ENCODE measurements around the gene CHI3L1. TPM values are rescaled to one million over a fixed set of nuclear protein-coding genes. Genes with fewer than 3 reads are reported as not detected.

CHI3L1 gene
- total RNA-seq, 2 donors from 2014 or later: not detected

DNA sequence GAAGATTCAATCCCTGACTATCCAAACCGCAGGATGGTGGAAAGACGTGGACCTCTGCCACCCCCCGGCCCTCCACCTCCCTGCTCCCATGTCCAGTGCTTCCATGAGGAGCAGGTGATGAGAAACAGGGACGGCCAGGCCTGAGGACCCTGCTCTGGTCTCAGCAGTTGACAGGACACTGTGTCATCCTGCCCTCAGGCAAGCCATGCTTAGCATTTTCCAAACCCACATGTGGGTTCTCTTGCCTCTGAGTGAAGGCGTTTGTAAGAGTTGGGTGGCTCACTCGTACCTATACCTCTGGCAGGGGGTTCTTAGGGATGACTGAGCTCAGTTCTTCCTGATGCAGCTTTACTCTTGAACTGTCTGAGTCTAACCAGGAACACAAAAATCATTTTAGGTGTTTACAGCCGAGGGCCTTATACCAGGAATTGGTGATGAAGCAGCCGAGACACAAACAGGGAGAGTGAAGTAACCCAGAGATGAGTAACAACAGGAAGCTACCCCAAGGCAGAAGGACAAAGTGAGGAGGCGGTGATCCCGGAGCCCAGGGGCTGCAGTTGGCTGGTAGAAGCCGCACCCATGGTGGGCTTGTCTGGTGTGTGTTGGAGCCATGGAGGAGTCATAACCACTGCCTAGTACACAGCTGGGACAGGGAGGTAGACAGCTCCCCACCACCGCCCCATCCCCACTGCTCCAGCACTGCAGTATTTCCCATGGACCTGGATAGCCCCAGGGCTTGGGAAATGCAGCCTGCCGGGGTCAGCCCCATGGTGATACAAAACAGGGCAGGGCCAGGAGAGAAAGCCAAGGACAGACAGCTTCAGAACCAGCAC is 32.3 kb downstream of the CHI3L1 start:
- Mint-ChIP-seq H3K27ac (no peak overlapping the region), H3K27me3 (ENCODE audit: low read depth) (peaks cover 10% of the 10 kb centered on the region), H3K9me3 (peaks cover 3 to 5% of the 10 kb centered on the region in 2 donors), H3K36me3 (ENCODE audit: insufficient read depth in 2 of 2) (peaks cover 0 to 4% of the 10 kb centered on the region in 2 donors), H3K4me1 (ENCODE audit: low read depth) (no peaks in the 10 kb centered on the region), H3K4me3 (no peak overlapping the region)
- ATAC-seq (replicated peaks in 1 of 2): no peak
- no peak for DNase-seq

GRCh38 chr1:203153051-203153988 is 33.2 kb downstream of the CHI3L1 start:
- Mint-ChIP-seq H3K27ac (no peak overlapping the region), H3K36me3 (ENCODE audit: insufficient read depth in 2 of 2) (peaks cover 0 to 3% of the 10 kb centered on the region in 2 donors), H3K4me1 (ENCODE audit: low read depth) (no peaks in the 10 kb centered on the region), H3K4me3 (no peak overlapping the region), H3K27me3 (ENCODE audit: low read depth) (peaks cover 8% of the 10 kb centered on the region), H3K9me3 (peaks cover 2% of the 10 kb centered on the region in 2 donors)
- DNase-seq: no peak
- ATAC-seq (replicated peaks in 1 of 2): no peak

DNA sequence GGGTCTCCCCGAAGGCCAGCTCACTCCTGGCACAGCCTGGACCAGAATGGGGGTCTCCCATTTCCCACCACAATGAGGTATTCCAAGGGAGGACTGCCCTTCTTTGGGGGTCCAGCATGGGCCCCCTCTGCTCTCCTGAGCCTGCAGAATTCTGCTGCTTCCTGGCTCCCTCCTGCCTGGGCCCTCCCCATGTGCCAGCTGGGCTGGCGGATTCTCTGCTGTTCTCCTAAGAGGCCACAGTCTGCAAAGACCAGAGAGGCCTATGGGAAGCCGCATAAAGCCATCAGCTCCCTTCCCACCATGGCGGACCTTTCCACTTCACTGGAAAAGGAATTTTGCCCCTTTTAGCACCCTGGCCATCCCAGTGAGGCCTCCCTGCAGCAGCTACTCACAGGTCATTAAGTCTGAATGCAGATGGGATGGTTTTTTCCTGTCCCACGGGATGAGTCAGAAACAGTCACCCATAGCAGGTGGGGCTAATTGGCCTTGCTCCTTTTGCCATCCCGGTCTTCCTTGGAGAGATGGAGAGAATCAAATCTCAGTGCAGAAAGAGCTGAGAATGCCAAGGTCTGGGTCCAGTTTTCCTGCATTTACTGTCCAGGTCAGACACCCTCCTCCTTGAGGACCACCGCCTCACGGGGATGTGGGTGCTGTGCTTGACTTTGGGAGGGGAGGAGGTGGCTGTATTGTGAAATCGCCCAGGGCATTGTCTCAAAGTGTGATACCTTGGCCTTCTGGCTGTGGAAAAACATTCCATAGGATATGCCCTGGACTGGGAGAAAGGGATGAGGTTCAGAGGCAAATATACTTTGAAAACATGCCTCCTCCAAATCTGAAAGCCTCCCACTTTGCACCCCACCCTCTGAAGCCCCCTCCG is 34.1 kb downstream of the CHI3L1 start:
- H3K36me3 Mint-ChIP-seq (ENCODE audit: insufficient read depth in 2 of 2): no peaks in the 10 kb centered on the region
- H3K4me3 Mint-ChIP-seq: no peak overlapping the region
- no peak overlapping the region for H3K27ac Mint-ChIP-seq
- H3K27me3 Mint-ChIP-seq (ENCODE audit: low read depth): no peaks in the 10 kb centered on the region
- DNase-seq: no peak
- H3K4me1 Mint-ChIP-seq (ENCODE audit: low read depth): no peaks in the 10 kb centered on the region
- no peaks in the 10 kb centered on the region for H3K9me3 Mint-ChIP-seq
- ATAC-seq (replicated peaks in 1 of 2): no peak

- no peak for ATAC-seq (replicated peaks in 1 of 2)
- DNase-seq: no peak
- Mint-ChIP-seq H3K27ac (no peak overlapping the region), H3K4me3 (no peak overlapping the region), H3K9me3 (no peaks in the 10 kb centered on the region), H3K4me1 (ENCODE audit: low read depth) (no peaks in the 10 kb centered on the region), H3K36me3 (ENCODE audit: insufficient read depth in 2 of 2) (no peaks in the 10 kb centered on the region), H3K27me3 (ENCODE audit: low read depth) (no peaks in the 10 kb centered on the region)
These were observed 34.9 kb downstream of the CHI3L1 start for GRCh38 chr1:203151362-203152157.

DNA sequence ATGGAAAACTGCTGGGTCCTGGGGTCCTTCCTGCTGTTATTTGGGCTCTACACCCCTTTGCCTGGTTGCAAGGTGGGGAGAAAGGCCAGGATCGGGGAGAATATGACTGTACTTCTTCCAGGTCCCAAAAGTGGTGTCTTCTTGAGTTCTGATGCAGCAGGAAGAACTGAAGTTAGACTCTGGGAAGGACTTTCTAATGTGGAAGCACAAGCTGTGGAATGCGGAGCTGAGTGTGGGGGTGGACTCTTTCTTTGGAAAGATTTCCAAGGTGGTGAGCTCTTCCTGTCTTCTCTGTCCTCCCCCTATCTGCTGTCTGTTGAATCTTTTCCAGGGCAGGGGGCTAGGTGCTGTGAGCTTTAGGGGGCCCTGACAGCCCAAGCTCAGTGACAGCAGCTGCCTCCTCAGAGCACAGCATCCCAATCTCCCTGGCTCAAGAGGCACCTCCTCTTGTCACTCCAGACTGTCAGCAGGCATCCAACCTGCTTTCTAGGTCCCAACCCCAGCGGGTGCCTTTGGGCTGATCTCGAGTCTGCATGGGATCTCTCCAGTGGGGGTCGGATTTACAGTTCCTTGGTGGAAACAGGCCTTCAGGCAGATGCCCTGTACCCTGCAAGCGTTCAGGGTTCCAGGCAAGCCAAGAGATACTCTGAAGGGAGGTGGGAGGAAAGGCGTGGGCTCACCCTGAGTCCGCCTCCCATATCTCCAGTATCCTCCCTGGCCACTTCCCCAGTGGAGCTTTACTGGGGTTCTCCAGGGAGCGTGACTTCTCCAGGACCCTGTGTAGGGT is 35.8 kb downstream of the CHI3L1 start:
- no peak overlapping the region for H3K4me3 Mint-ChIP-seq
- no peaks in the 10 kb centered on the region for H3K4me1 Mint-ChIP-seq (ENCODE audit: low read depth)
- no peak overlapping the region for H3K27ac Mint-ChIP-seq
- no peaks in the 10 kb centered on the region for H3K9me3 Mint-ChIP-seq
- DNase-seq (no peak), ATAC-seq (replicated peaks in 1 of 2) (no peak)
- H3K36me3 Mint-ChIP-seq (ENCODE audit: insufficient read depth in 2 of 2): no peaks in the 10 kb centered on the region
- no peaks in the 10 kb centered on the region for H3K27me3 Mint-ChIP-seq (ENCODE audit: low read depth)

- ATAC-seq (replicated peaks in 1 of 2): no peak
These were observed 37.2 kb downstream of the CHI3L1 start for GRCh38 chr1:203149188-203149840.

DNA sequence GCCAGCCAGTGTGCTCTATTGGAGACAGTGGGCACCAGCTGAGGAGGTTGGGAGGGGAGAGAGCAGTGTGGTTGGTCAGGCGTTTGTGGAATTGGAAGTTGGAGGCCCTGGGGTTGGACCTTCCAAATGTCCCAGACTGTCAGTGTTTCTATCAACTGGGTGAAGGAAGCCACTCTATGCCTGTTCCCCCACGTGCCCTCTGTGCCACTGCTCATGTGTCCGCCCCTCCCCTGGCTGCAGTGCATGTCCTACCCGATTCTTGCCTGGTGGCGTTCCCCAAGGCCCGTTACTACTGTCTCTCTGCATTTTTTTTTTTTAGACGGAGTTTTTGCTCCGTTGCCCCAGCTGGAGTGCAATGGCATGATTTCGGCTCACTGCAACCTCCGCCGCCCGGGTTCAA is 37.9 kb downstream of the CHI3L1 start:
- Mint-ChIP-seq H3K4me1 (ENCODE audit: low read depth) (no peaks in the 10 kb centered on the region), H3K9me3 (no peaks in the 10 kb centered on the region), H3K27me3 (ENCODE audit: low read depth) (no peaks in the 10 kb centered on the region), H3K36me3 (ENCODE audit: insufficient read depth in 2 of 2) (no peaks in the 10 kb centered on the region), H3K27ac (no peak overlapping the region), H3K4me3 (no peak overlapping the region)
- DNase-seq (no peak), ATAC-seq (replicated peaks in 1 of 2) (no peak)

More at GRCh38 chr1:203149188-203149840, 37.2 kb downstream of the CHI3L1 start:
- Mint-ChIP-seq H3K36me3 (ENCODE audit: insufficient read depth in 2 of 2) (no peaks in the 10 kb centered on the region), H3K4me3 (no peak overlapping the region), H3K27me3 (ENCODE audit: low read depth) (no peaks in the 10 kb centered on the region), H3K9me3 (no peaks in the 10 kb centered on the region), H3K4me1 (ENCODE audit: low read depth) (no peaks in the 10 kb centered on the region), H3K27ac (no peak overlapping the region)
- no peak for DNase-seq

- Mint-ChIP-seq H3K27ac (no peak overlapping the region), H3K4me1 (ENCODE audit: low read depth) (no peaks in the 10 kb centered on the region), H3K9me3 (no peaks in the 10 kb centered on the region), H3K36me3 (ENCODE audit: insufficient read depth in 2 of 2) (no peaks in the 10 kb centered on the region), H3K27me3 (ENCODE audit: low read depth) (no peaks in the 10 kb centered on the region), H3K4me3 (no peak overlapping the region)
- DNase-seq (no peak), ATAC-seq (replicated peaks in 1 of 2) (no peak)
These were observed 38.4 kb downstream of the CHI3L1 start for GRCh38 chr1:203148127-203148526.

- Mint-ChIP-seq H3K27me3 (ENCODE audit: low read depth) (no peaks in the 10 kb centered on the region), H3K4me3 (no peak overlapping the region), H3K4me1 (ENCODE audit: low read depth) (no peaks in the 10 kb centered on the region), H3K36me3 (ENCODE audit: insufficient read depth in 2 of 2) (no peaks in the 10 kb centered on the region), H3K27ac (no peak overlapping the region), H3K9me3 (no peaks in the 10 kb centered on the region)
- DNase-seq (no peak), ATAC-seq (replicated peaks in 1 of 2) (no peak)
These were observed 39.1 kb downstream of the CHI3L1 start for GRCh38 chr1:203147376-203147775.

DNA sequence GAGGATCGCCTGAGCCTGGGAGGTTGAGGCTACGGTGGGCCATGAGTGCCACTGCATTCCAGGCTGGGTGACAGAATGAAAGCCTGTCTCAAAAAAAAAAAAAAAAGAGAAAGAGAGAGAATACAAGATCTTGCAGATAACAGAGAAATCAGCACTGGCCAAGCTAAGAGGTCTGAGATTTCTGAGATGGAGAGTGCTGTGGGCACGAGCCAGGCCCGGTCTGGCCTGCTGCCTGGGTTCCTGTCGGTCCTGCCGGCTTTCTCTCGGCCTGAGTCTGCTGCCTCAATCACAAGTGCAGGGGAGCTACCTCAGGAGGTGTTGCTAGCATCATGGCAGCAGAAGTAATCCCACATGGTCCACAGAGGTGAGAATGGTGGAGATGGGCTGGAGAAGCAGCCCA is 40.0 kb downstream of the CHI3L1 start:
- Mint-ChIP-seq H3K27me3 (ENCODE audit: low read depth) (no peaks in the 10 kb centered on the region), H3K36me3 (ENCODE audit: insufficient read depth in 2 of 2) (no peaks in the 10 kb centered on the region), H3K4me3 (no peak overlapping the region), H3K4me1 (ENCODE audit: low read depth) (no peaks in the 10 kb centered on the region), H3K27ac (no peak overlapping the region), H3K9me3 (no peaks in the 10 kb centered on the region)
- no peak for ATAC-seq (replicated peaks in 1 of 2)
- DNase-seq: no peak

DNA sequence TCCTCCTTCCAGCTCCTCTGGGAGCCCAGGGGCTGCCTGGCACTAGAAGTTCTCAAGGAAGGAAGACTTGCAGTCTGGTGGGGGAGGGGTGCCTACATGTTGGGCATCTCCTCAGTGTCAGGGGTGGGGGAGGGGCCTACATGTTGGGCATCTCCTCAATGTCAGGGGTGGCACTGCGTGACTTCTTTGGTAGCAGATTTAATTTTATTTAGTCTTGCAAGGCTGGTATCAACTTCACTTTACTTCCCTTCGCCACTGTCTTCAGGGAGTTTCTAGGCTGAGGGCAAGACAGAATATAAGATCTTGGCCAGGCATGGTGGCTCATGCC is 40.5 kb downstream of the CHI3L1 start:
- Mint-ChIP-seq H3K9me3 (no peaks in the 10 kb centered on the region), H3K27ac (no peak overlapping the region), H3K4me3 (no peak overlapping the region), H3K4me1 (ENCODE audit: low read depth) (no peaks in the 10 kb centered on the region), H3K27me3 (ENCODE audit: low read depth) (no peaks in the 10 kb centered on the region), H3K36me3 (ENCODE audit: insufficient read depth in 2 of 2) (no peaks in the 10 kb centered on the region)
- ATAC-seq (replicated peaks in 1 of 2) (no peak), DNase-seq (no peak)
